AG09319 (cell line): ENCODE results near the gene SPART.
"Not testable (repeated sequence)": the region's sequence is repeated elsewhere in the genome, so short reads cannot be mapped to it uniquely, and the experiment has no call there.

ENCODE experiments used
- DNase-seq: peaks from one replicate; pipeline ENCODE4 v3.0.0-alpha.2; 2010; ENCODE audit warnings: low read depth; ENCODE audit errors: extremely low read depth
- CTCF ChIP-seq: IDR thresholded peaks from 2 replicates; pipeline ENCODE4 v1.5.1; 2011; ENCODE audit warnings: low read depth, mild to moderate bottlenecking, inconsistent platforms, low read length, moderate library complexity

The SPART gene

GRCh38 chr13:36328821-36329220 lies 17.4 kb downstream of the SPART start:
- DNase-seq, result no peak
- no peak for TF ChIP-seq CTCF

GRCh38 chr13:36325912-36326311 lies 20.3 kb downstream of the SPART start:
- TF ChIP-seq CTCF, result no peak
- no peak for DNase-seq

GRCh38 chr13:36324881-36325280 lies 21.3 kb downstream of the SPART start:
- DNase-seq, result not testable (repeated sequence)

GRCh38 chr13:36323951-36324566 lies 22.1 kb downstream of the SPART start:
- no peak for DNase-seq
- no peak for TF ChIP-seq CTCF

- no peak for TF ChIP-seq CTCF
- no peak for DNase-seq
These were observed 22.8 kb downstream of the SPART start for GRCh38 chr13:36323408-36323807.

- not testable (repeated sequence) for DNase-seq
These were observed 26.4 kb downstream of the SPART start for GRCh38 chr13:36319793-36320192.

GRCh38 chr13:36313047-36313969 lies 32.9 kb downstream of the SPART start:
- DNase-seq, result no peak
- TF ChIP-seq CTCF, result no peak

- no peak for DNase-seq
- TF ChIP-seq CTCF, result no peak
These were observed 35.6 kb downstream of the SPART start for GRCh38 chr13:36310417-36311108.
